CD1c-positive myeloid dendritic cell (primary cell): ENCODE measurements around the gene CDYL.
A peak's percentile ranks its signal among the peaks of the same experiment; 100 is the strongest.
"Not testable (repeated sequence)": the region's sequence is repeated elsewhere in the genome, so short reads cannot be mapped to it uniquely, and the experiment has no call there.

Experiments
- DNase-seq: peaks from one replicate; pipeline ENCODE4 v3.0.0-alpha.2; 2016; ENCODE audit errors: extremely low spot score

The CDYL gene

GRCh38 chr6:4846387-4846786 is 70.2 kb downstream of the CDYL start:
- no peak for DNase-seq

- no peak for DNase-seq
Observed at GRCh38 chr6:4848382-4849068, 72.3 kb downstream of the CDYL start.

GRCh38 chr6:4849226-4850022 is 73.2 kb downstream of the CDYL start:
- DNase-seq: no peak

- no peak for DNase-seq
Observed at GRCh38 chr6:4851035-4851434, 74.8 kb downstream of the CDYL start.

GRCh38 chr6:4852186-4852585 is 76.0 kb downstream of the CDYL start:
- not testable (repeated sequence) for DNase-seq

- DNase-seq: no peak
Observed at GRCh38 chr6:4852938-4853337, 76.7 kb downstream of the CDYL start.

GRCh38 chr6:4853349-4853748 is 77.1 kb downstream of the CDYL start:
- no peak for DNase-seq

GRCh38 chr6:4853782-4854511 is 77.7 kb downstream of the CDYL start:
- peak; percentile 33 for DNase-seq

GRCh38 chr6:4856785-4857184 is 80.6 kb downstream of the CDYL start:
- DNase-seq: no peak

GRCh38 chr6:4858194-4859015 is 82.2 kb downstream of the CDYL start:
- peak; percentile 50 for DNase-seq

GRCh38 chr6:4860387-4860786 is 84.2 kb downstream of the CDYL start:
- no peak for DNase-seq

- peak; percentile 10 for DNase-seq
Observed at GRCh38 chr6:4861564-4861963, 85.4 kb downstream of the CDYL start.

- peak; percentile 69 for DNase-seq
Observed at GRCh38 chr6:4864519-4864918, 88.3 kb downstream of the CDYL start.

GRCh38 chr6:4865006-4865405 is 88.8 kb downstream of the CDYL start:
- peak; percentile 5 for DNase-seq

GRCh38 chr6:4870821-4871494 is 94.8 kb downstream of the CDYL start:
- no peak for DNase-seq

GRCh38 chr6:4871825-4872224 is 95.6 kb downstream of the CDYL start:
- DNase-seq: no peak

GRCh38 chr6:4872841-4873240 is 96.6 kb downstream of the CDYL start:
- DNase-seq: no peak

GRCh38 chr6:4873928-4874327 is 97.7 kb downstream of the CDYL start:
- DNase-seq: no peak

GRCh38 chr6:4879741-4880275 is 103.6 kb downstream of the CDYL start:
- no peak for DNase-seq

- DNase-seq: no peak
Observed at GRCh38 chr6:4880363-4880762, 104.2 kb downstream of the CDYL start.

GRCh38 chr6:4883298-4883697 is 107.1 kb downstream of the CDYL start:
- DNase-seq: no peak
